ENCODE results near the gene TLR6.

Gene TLR6

GRCh38 chr4:38889143-38889542, 32.5 kb upstream of the TLR6 start:
- Histone ChIP-seq H3K36me3 (replicated peaks) (peaks cover 55% of the 10 kb centered on the region), H3K4me3 (ENCODE audit: low read depth, low read length) (no peak overlapping the region), H3K27me3 (replicated peaks) (no peaks in the 10 kb centered on the region), H3K27ac (peak overlapping the region; percentile 78)
- DNase-seq: peak; percentile 40
- in situ Hi-C loops (cut with HindIII; ENCODE audit: low pct_ligation_motif_present, low sequenced_read_pairs): no loop called here
- no peak for TF ChIP-seq CTCF (IDR thresholded peaks at IDR 0.05; ENCODE audit: low read depth, low read length, missing control alignments)

- Histone ChIP-seq H3K36me3 (replicated peaks) (peaks cover 59% of the 10 kb centered on the region), H3K27me3 (replicated peaks) (no peaks in the 10 kb centered on the region)
Observed at GRCh38 chr4:38884254-38884653, 27.6 kb upstream of the TLR6 start.

GRCh38 chr4:38876636-38877035, 20.0 kb upstream of the TLR6 start:
- no peak for DNase-seq
- Histone ChIP-seq H3K36me3 (replicated peaks) (peaks cover 63% of the 10 kb centered on the region), H3K27me3 (replicated peaks) (no peaks in the 10 kb centered on the region), H3K4me3 (ENCODE audit: low read depth, low read length) (no peak overlapping the region), H3K27ac (no peak overlapping the region)
- in situ Hi-C loops (cut with HindIII; ENCODE audit: low pct_ligation_motif_present, low sequenced_read_pairs): no loop called here
- no peak for TF ChIP-seq CTCF (IDR thresholded peaks at IDR 0.05; ENCODE audit: low read depth, low read length, missing control alignments)

More at GRCh38 chr4:38884254-38884653, 27.6 kb upstream of the TLR6 start:
- in situ Hi-C loops (cut with HindIII; ENCODE audit: low pct_ligation_motif_present, low sequenced_read_pairs): no loop called here
- TF ChIP-seq CTCF (IDR thresholded peaks at IDR 0.05; ENCODE audit: low read depth, low read length, missing control alignments): no peak
- Histone ChIP-seq H3K4me3 (ENCODE audit: low read depth, low read length) (no peak overlapping the region), H3K27ac (no peak overlapping the region)
- no peak for DNase-seq

- H3K36me3 ChIP-seq (replicated peaks): peaks cover 44% of the 10 kb centered on the region
- peak; percentile 45 for TF ChIP-seq CTCF (IDR thresholded peaks at IDR 0.05; ENCODE audit: low read depth, low read length, missing control alignments)
- no peak overlapping the region for H3K27ac ChIP-seq
- H3K27me3 ChIP-seq (replicated peaks): no peaks in the 10 kb centered on the region
- no peak overlapping the region for H3K4me3 ChIP-seq (ENCODE audit: low read depth, low read length)
- DNase-seq: no peak
- in situ Hi-C loops (cut with HindIII; ENCODE audit: low pct_ligation_motif_present, low sequenced_read_pairs): no loop called here
Observed at GRCh38 chr4:38873290-38873944, 16.8 kb upstream of the TLR6 start.

DNA sequence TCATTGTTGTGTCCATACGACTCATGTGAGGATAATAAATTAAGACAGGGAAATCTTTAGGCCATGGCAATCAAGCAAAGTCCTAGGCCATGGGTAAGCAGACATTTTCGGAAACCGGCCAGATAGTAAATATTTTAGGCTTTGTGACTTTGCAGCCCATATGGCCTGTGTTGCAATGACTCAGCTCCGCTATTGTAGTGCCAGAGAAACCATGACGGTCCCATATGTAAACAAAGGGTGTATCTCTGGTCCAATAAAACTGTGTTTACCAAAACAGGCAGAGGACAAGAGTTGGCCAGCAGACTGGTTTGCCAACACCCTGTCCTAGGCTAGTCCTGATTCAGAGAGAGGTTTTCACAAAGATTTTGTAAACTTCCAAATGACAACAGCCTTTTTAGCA, 16.0 kb upstream of the TLR6 start:
- Histone ChIP-seq H3K27ac (peak overlapping the region; percentile 9), H3K27me3 (replicated peaks) (no peaks in the 10 kb centered on the region), H3K36me3 (replicated peaks) (peaks cover 36% of the 10 kb centered on the region), H3K4me3 (ENCODE audit: low read depth, low read length) (no peak overlapping the region)
- in situ Hi-C loops (cut with HindIII; ENCODE audit: low pct_ligation_motif_present, low sequenced_read_pairs): no loop called here
- no peak for TF ChIP-seq CTCF (IDR thresholded peaks at IDR 0.05; ENCODE audit: low read depth, low read length, missing control alignments)
- DNase-seq: peak; percentile 51

GRCh38 chr4:38871593-38871992, 15.0 kb upstream of the TLR6 start:
- Histone ChIP-seq H3K36me3 (replicated peaks) (peaks cover 28% of the 10 kb centered on the region), H3K27ac (no peak overlapping the region), H3K4me3 (ENCODE audit: low read depth, low read length) (no peak overlapping the region), H3K27me3 (replicated peaks) (no peaks in the 10 kb centered on the region)
- in situ Hi-C loops (cut with HindIII; ENCODE audit: low pct_ligation_motif_present, low sequenced_read_pairs): no loop called here
- TF ChIP-seq CTCF (IDR thresholded peaks at IDR 0.05; ENCODE audit: low read depth, low read length, missing control alignments): no peak
- no peak for DNase-seq
